Spleen (tissue), 11 donors: ENCODE measurements around the gene TMED6. TPM values are rescaled to one million over a fixed set of nuclear protein-coding genes. Genes with fewer than 3 reads are reported as not detected.

Experiments used
- DNase-seq: peaks from one replicate; pipeline ENCODE4 v3.0.0-alpha.2; 2020
- H3K27ac ChIP-seq, 8 donors: fragments of 200-600 bp; sonication (generic) in 7 of 8; 1 replicate in 4 of 8; 2 replicates in 4 of 8; pipeline versions ENCODE4 v1.5.0 to v1.8.0; 2016 to 2021; ENCODE audit warnings: inconsistent platforms in 4 of 8, mild to moderate bottlenecking in 4 of 8, moderate library complexity in 1 of 8
- H3K27me3 ChIP-seq, 7 donors: fragments of 200-600 bp; sonication (generic) in 6 of 7; replicated peaks in 1 of 7; 1 replicate in 4 of 7; 2 replicates in 3 of 7; pipeline versions ENCODE4 v1.5.0 to v1.8.0; 2016 to 2021; ENCODE audit warnings: inconsistent platforms in 3 of 7, mild to moderate bottlenecking in 1 of 7
- H3K36me3 ChIP-seq, 6 donors: fragments of 200-600 bp; sonication (generic) in 5 of 6; 1 replicate in 4 of 6; 2 replicates in 2 of 6; pipeline versions ENCODE4 v1.5.0 to v1.8.0; 2016 to 2021; ENCODE audit warnings: inconsistent platforms in 2 of 6
- H3K4me1 ChIP-seq, 6 donors: fragments of 200-600 bp; sonication (generic) in 5 of 6; 1 replicate in 3 of 6; 2 replicates in 3 of 6; pipeline versions ENCODE4 v1.5.0 to v1.8.0; 2016 to 2021; ENCODE audit warnings: inconsistent platforms in 3 of 6
- H3K4me3 ChIP-seq, 8 donors: fragments of 200-600 bp; sonication (generic) in 7 of 8; 1 replicate in 4 of 8; 2 replicates in 4 of 8; pipeline versions ENCODE4 v1.5.0 to v1.8.0; 2016 to 2021; ENCODE audit warnings: inconsistent platforms in 4 of 8, mild to moderate bottlenecking in 4 of 8, moderate library complexity in 2 of 8
- H3K9me3 ChIP-seq, 8 donors: fragments of 200-600 bp; sonication (generic) in 7 of 8; 1 replicate in 4 of 8; 2 replicates in 4 of 8; pipeline versions ENCODE4 v1.5.0 to v1.8.0; 2016 to 2021; ENCODE audit warnings: inconsistent platforms in 4 of 8
- CTCF ChIP-seq, 11 experiments: fragments of 200-600 bp in 7 of 11; fragments of 450-650 bp in 4 of 11; sonication (generic) in 4 of 11; IDR thresholded peaks in 8 of 11; conservative IDR thresholded peaks in 3 of 11; 1 replicate in 7 of 11; 2 replicates in 4 of 11; pipeline versions ENCODE4 v1.4.0 to v1.8.0; 2016 to 2021; ENCODE audit warnings: antibody characterized with exemption in 11 of 11, inconsistent platforms in 4 of 11, mild to moderate bottlenecking in 1 of 11
- POLR2A ChIP-seq, 3 donors: fragments of 450-650 bp; IDR thresholded peaks; one replicate each; pipeline ENCODE4 v1.5.1; 2017; ENCODE audit warnings: antibody characterized with exemption in 3 of 3, mild to moderate bottlenecking in 1 of 3
- POLR2AphosphoS5 ChIP-seq, 3 donors: sonication (generic); formaldehyde crosslinking; IDR thresholded peaks; one replicate each; pipeline ENCODE4 v1.5.1; 2017; ENCODE audit warnings: antibody characterized with exemption in 3 of 3
- WGBS, 5 donors: extraction: QIAGEN DNeasy Blood & Tissue Kit in 3 of 5; methylation state at CpG; one replicate each; pipeline versions ENCODE4 v1.1.5 to v1.1.7; 2013 to 2018; 5-methylcytosine and 5-hydroxymethylcytosine counted together
- intact Hi-C: fragments of 100-400 bp; cut with DNase I; formaldehyde crosslinking; loops from one replicate; pipeline ENCODE4 v1.15.0; 2023; ENCODE audit warnings: low total_unique reads
- polyA plus RNA-seq, 3 donors: library from polyadenylated mRNA; stranded (reverse); fragments of 200-250 nt; gene quantifications; one replicate each; pipeline ENCODE4 v1.2.1, GENCODE V29; 2013
- total RNA-seq, 7 donors: library from RNA; depleted of rRNA in 3 of 7; stranded (reverse); fragments of >200 nt in 3 of 7; fragmentation: NEBNext Ultra II Directional in 4 of 7; extraction: Animal tissue kit (Norgen Biotek cat#: 25700) in 4 of 7; gene quantifications; one replicate each; pipeline versions ENCODE4 v1.1.0 to v1.2.1, GENCODE V29; 2016 to 2021
- donor health status: healthy with polysubstance abuse.
- donor health status: DM: no; HTN: no; CAD: no; lungs with moderate emphysema.
- donor health status: DM: no; HTN: no; CAD: no.
- donor health status: Bipolar disorder and iron deficiency.
- donor health status: healthy.
- donor health status: DM: no; HTN: no; CAD: no.
- donor health status: DM: yes; HTN: yes; CAD: no.

TMED6 gene
- total and polyA plus RNA-seq, 10 donors: 0.59 to 5.2 (median 1.3) TPM; not detected in 2

GRCh38 chr16:69314534-69314933 is 37.1 kb downstream of the TMED6 start:
- Histone ChIP-seq H3K4me3 (no peak overlapping the region), H3K36me3 (peaks cover 11 to 66% (median 46%) of the 10 kb centered on the region in 6 donors), H3K9me3 (no peaks in the 10 kb centered on the region), H3K4me1 (peaks cover 11 to 54% (median 32%) of the 10 kb centered on the region in 6 donors), H3K27me3 (no peaks in the 10 kb centered on the region), H3K27ac (no peak overlapping the region)
- no peak for DNase-seq
- no peak for TF ChIP-seq CTCF (IDR thresholded peaks at IDR 0.05 in 8 of 11, conservative IDR thresholded peaks at IDR 0.05 in 3 of 11)
- no peak for TF ChIP-seq POLR2A (IDR thresholded peaks at IDR 0.05)
- TF ChIP-seq POLR2AphosphoS5 (IDR thresholded peaks at IDR 0.05): no peak
- intact Hi-C loops: no loop called here
- 87 to 95% (median 94%) methylated on average over 11 of the region's 11 CpGs for WGBS, 5 donors

GRCh38 chr16:69313469-69313868 is 38.1 kb downstream of the TMED6 start:
- H3K27me3 ChIP-seq: no peaks in the 10 kb centered on the region
- intact Hi-C loops: no loop called here
- no peak overlapping the region for H3K27ac ChIP-seq
- H3K4me1 ChIP-seq: peaks cover 11 to 54% (median 32%) of the 10 kb centered on the region in 6 donors
- 94 to 99% (median 96%) methylated on average over 5 of the region's 5 CpGs for WGBS, 5 donors
- H3K9me3 ChIP-seq: no peaks in the 10 kb centered on the region
- TF ChIP-seq CTCF (IDR thresholded peaks at IDR 0.05 in 8 of 11, conservative IDR thresholded peaks at IDR 0.05 in 3 of 11) (no peak), POLR2AphosphoS5 (IDR thresholded peaks at IDR 0.05) (no peak), POLR2A (IDR thresholded peaks at IDR 0.05) (no peak)
- H3K4me3 ChIP-seq: no peak overlapping the region
- H3K36me3 ChIP-seq: peaks cover 10 to 55% (median 35%) of the 10 kb centered on the region in 6 donors
- no peak for DNase-seq

- no peaks in the 10 kb centered on the region for H3K27me3 ChIP-seq
- DNase-seq: peak; percentile 94
- peaks cover 8 to 38% (median 22%) of the 10 kb centered on the region in 6 donors for H3K36me3 ChIP-seq
- peaks cover 11 to 54% (median 32%) of the 10 kb centered on the region in 6 donors for H3K4me1 ChIP-seq
- WGBS, 5 donors: 1 to 4% (median 2%) methylated on average over 31 to 59 of the region's 59 CpGs
- H3K9me3 ChIP-seq: no peaks in the 10 kb centered on the region
- H3K4me3 ChIP-seq: peak overlapping the region; percentile 61 to 97 (median 76)
- intact Hi-C loops: no loop called here
- H3K27ac ChIP-seq: peak overlapping the region; percentile 75 to 97 (median 92)
- TF ChIP-seq CTCF (IDR thresholded peaks at IDR 0.05 in 8 of 11, conservative IDR thresholded peaks at IDR 0.05 in 3 of 11) (no peak), POLR2A (IDR thresholded peaks at IDR 0.05) (no peak), POLR2AphosphoS5 (IDR thresholded peaks at IDR 0.05) (no peak)
Observed at GRCh38 chr16:69311533-69312387, 39.8 kb downstream of the TMED6 start.
